NOMO-1 (cell line): ENCODE measurements around the gene ACYP2.
"Not testable (repeated sequence)": the region's sequence is repeated elsewhere in the genome, so short reads cannot be mapped to it uniquely, and the experiment has no call there.

Source experiments
- DNase-seq, 2 experiments: peaks; one replicate each; lab custom pipeline; 2025; ENCODE audit not compliant: unreplicated experiment in 2 of 2; lab: John Stamatoyannopoulos, UW

Gene ACYP2

GRCh38 chr2:54262015-54262765 lies 146.8 kb downstream of the ACYP2 start:
- no peak for DNase-seq

DNA sequence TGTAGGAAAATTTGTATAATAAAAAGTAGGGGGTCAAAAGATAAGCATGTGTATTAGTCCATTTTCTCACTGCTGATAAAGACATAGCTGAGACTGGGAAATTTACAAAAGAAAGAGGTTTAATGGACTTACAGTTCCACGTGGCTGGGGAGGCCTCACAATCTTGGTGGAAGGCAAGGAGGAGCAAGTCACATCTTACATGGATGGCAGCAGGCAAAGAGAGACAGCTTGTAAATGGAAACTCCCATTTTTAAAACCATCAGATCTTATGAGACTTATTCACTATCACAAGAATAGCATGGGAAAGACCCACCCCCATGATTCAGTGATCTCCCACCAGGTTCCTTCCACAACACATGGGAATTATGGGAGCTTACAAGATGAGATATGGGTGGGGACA lies 149.7 kb downstream of the ACYP2 start:
- DNase-seq, result not testable (repeated sequence)

- DNase-seq, result no peak
These were observed 152.2 kb downstream of the ACYP2 start for GRCh38 chr2:54267577-54267976.

DNA sequence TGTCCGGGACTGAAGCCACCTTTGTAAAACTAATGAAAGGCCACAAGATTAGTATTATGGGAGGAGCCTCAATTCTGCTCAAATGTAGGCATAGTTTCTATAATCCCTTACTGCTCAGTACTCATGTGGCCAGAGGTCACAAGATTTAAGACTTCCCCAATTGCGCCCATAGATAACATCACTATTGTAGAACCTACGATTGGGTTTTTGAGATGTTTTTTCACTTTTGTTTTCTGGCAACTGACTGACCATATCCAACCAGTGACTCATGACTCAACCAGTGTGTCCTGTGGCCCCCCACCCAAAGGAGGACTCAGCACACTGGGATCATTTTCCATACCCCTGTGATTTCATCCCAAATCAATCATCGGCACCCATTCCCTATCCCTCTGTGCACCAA lies 155.8 kb downstream of the ACYP2 start:
- DNase-seq, result no peak

DNA sequence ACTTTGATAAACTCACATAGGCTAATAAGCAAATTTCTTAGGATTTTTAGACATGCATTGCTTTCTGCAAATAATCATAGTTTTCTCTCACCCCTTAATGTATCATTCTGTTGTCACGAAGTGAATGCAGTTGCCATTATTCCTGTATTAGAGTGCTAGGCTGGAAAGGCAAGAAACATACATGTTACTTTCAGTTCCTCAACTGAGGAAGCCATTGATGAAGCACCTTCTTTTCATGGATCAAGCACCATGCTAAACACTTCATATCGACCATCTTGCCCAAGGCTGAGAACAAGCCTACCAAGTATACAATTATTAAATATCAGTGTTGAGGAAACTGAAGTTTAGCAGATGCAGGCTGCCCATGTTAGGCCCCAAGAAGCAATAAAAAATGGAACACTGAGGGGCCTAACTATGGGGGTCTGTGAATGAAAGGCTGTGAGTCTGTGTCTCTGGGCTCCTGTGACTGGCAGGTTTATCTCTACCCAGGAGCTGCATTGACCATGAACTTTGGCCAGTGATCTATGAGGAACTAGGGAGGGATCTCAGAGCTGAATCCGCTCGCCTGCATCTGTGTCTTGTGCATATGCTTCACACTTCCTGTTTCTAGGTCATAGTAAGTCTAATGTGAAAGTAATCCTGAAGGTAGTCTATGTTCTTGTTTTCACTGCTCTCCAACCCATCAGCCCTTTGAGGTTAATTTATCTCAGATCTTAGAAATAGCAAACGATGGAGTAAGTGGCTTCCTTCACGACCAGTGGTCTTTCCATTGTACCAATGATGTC lies 156.6 kb downstream of the ACYP2 start:
- DNase-seq, result peak in 1 of 2 experiments; percentile 32

- no peak for DNase-seq
These were observed 159.4 kb downstream of the ACYP2 start for GRCh38 chr2:54274781-54275242.

DNA sequence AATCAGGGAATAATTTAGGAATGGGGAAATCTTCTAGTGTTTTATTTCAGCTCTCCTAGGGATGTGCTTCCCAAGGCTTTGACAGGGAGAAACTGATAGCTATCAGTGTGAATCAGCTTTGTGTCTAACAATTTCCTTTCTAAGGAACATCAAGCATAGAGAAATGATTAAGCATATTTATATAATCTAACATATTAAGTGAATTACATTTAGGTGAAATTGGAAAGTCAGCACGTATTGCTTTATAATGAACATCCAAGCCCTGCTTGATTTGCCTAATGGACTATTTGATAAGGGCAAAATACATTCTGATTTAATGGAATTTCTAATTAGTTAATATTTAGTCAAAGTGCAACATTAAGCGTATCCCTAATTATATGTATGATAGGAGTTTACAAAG lies 160.1 kb downstream of the ACYP2 start:
- DNase-seq, result no peak

DNA sequence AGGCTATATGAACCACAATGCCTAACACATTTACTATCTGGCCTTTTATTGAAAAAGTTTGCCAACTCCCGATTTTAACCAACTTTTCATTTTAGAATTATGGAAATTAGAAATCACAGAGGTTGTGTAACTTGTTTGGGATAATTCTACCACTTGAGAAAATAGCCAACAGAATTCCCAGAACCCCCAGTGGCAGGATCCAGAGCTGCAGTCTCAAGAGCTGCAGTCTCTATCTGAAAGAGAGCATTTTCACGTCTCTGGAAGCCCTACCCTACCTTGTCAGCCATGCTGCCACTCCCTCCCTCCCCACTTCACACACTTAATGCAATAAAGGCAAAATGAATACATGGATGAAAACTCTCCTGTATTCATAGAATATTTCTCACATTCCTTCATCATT lies 164.0 kb downstream of the ACYP2 start:
- no peak for DNase-seq

DNA sequence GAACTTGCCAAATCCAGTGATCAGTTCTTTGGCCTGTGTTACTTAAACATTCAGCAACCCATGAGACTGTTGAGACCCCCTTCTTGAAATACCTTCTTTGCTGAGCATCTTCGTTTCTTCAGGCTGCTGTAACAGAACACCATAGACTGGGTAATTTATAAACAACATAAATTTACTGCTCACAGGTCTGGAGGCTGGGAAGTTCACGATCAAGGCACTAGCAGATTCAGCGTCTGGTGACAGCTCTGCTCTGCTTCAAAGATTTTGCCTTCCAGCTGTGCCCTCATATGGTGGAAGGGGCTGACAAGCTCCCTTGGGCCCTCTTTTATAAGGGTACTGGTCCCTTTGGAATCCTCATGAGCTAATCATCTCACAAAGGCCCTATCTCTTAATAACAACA lies 169.4 kb downstream of the ACYP2 start:
- DNase-seq, result no peak

GRCh38 chr2:54285451-54285850 lies 170.0 kb downstream of the ACYP2 start:
- no peak for DNase-seq

GRCh38 chr2:54287532-54287931 lies 172.1 kb downstream of the ACYP2 start:
- DNase-seq, result no peak

- DNase-seq, result no peak
These were observed 174.5 kb downstream of the ACYP2 start for GRCh38 chr2:54289917-54290316.

- no peak for DNase-seq
These were observed 175.1 kb downstream of the ACYP2 start for GRCh38 chr2:54290356-54291025.

- not testable (repeated sequence) for DNase-seq
These were observed 179.2 kb downstream of the ACYP2 start for GRCh38 chr2:54294665-54295064.

- DNase-seq, result no peak
These were observed 180.5 kb downstream of the ACYP2 start for GRCh38 chr2:54295911-54296310.

DNA sequence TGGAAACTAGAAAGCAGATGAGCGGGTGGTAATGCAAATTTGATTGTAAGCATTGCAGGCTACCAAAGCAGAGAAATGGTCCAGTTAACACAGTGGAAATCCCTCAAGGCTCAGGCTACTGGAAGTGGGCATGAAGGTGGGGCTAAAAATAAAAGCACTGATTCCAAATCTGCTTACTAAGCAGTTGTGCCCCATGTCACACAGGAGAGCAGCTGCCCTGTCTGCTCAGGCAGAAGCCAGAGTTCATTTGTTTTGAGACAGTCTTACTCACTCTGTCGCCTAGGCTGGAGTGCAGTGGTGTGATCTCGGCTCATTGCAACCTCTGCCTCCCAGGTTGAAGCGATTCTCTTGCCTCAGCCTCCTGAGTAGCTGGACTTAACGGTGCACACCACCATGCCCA lies 183.1 kb downstream of the ACYP2 start:
- DNase-seq, result no peak

DNA sequence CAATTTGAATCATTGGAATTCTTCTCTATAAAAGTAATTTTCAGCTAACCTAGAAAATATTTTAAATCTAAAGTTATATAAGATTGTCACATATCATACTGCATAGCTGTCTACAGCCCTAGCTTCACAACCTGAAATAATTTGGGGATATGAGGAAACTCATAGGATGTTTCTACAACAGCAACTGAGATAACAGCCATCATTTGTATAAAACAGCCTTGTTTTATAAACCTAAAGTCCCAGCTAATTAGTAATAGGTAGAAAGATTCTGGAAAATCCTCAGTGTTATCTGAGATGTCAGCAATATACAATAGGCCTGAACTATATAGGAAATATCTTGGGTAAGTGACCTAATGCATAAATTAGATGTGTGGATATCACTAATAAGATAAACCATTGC lies 188.2 kb downstream of the ACYP2 start:
- no peak for DNase-seq

- DNase-seq, result no peak
These were observed 191.1 kb downstream of the ACYP2 start for GRCh38 chr2:54306556-54306955.

DNA sequence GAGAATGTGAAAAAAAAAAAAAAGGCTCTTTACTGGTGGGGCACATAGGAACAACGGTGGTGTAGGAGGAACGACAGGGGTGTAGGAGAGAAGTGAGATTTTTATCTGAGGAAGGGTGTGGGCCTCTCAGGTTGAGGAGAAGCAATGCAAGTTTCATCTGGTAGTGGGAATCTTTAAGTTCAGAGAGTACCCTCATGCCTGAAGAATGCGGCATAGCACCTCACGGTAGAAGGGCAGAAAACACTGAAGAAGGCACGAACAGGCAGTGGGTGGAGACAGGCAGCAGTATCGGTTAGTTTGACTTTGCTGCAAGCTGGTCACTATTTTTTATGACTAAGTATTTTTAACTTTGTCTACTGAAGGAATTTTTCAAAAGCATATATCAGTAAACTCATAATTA lies 192.8 kb downstream of the ACYP2 start:
- no peak for DNase-seq

DNA sequence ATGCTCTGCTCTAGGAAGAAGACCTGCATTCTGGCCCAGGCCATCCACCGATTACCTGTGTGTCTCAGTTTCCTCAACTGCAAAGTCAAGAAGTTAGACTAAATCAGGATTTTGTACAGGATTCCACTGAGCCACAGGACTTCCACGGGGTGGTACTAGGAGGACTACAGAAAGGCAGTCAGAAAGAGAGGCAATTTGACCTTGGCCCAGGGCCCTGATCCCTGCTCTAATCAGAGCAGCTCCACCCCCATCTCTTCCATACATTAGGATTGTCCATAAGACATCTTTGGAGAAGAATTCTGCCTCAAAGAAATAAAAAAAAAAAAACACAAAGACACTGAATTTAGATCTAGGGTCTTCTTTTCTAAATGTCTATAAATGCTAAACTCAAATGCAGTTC lies 193.4 kb downstream of the ACYP2 start:
- no peak for DNase-seq

DNA sequence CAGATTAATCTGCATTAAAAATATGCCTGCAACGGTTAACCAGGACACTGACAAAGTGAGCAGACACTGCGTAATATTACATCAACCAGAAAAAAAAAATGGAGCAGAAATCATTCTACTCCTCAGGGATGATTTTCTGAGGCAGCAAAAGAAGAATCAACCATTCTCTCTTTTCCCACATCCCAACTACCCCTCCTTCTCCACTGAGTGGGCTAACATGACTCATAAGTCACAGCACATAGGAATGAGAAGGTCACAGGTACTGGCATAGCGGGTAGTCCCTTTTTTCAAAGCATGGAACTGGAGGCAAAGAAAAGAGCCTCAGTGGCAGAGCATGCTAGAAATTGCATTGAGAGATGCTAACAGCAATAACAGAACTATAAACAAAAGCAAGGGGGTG lies 194.9 kb downstream of the ACYP2 start:
- DNase-seq, result no peak

GRCh38 chr2:54310961-54311360 lies 195.5 kb downstream of the ACYP2 start:
- no peak for DNase-seq
